Parathyroid adenoma (tissue), 2 donors: ENCODE data around the gene ATP2B2.

Experiments
- H2AFZ ChIP-seq: fragments of 300-600 bp; sonication (generic); one replicate; pipeline ENCODE4 v1.7.0; 2017; ENCODE audit warnings: antibody characterized with exemption, mild to moderate bottlenecking
- H3K27ac ChIP-seq: fragments of 300-600 bp; sonication (generic); one replicate; pipeline ENCODE4 v1.7.0; 2017
- H3K27me3 ChIP-seq: fragments of 300-600 bp; sonication (generic); one replicate; pipeline ENCODE4 v1.7.0; 2017; ENCODE audit warnings: low read length; ENCODE audit not compliant: control insufficient read depth, insufficient read depth
- H3K36me3 ChIP-seq: fragments of 300-600 bp; sonication (generic); one replicate; pipeline ENCODE4 v1.7.0; 2017; ENCODE audit warnings: low read length; ENCODE audit not compliant: control insufficient read depth, insufficient read depth
- H3K4me1 ChIP-seq: fragments of 300-600 bp; sonication (generic); one replicate; pipeline ENCODE4 v1.7.0; 2017; ENCODE audit warnings: control low read depth
- H3K4me2 ChIP-seq: fragments of 300-600 bp; sonication (generic); one replicate; pipeline ENCODE4 v1.7.0; 2017; ENCODE audit warnings: low read length
- H3K4me3 ChIP-seq: fragments of 300-600 bp; sonication (generic); one replicate; pipeline ENCODE4 v1.7.0; 2017; ENCODE audit warnings: low read depth, low read length
- H3K79me2 ChIP-seq: fragments of 300-600 bp; sonication (generic); one replicate; pipeline ENCODE4 v1.7.0; 2017; ENCODE audit warnings: control low read depth
- H3K9ac ChIP-seq: fragments of 300-600 bp; sonication (generic); one replicate; pipeline ENCODE4 v1.7.0; 2017; ENCODE audit warnings: mild to moderate bottlenecking
- H3K9me3 ChIP-seq: fragments of 300-600 bp; sonication (generic); one replicate; pipeline ENCODE4 v1.7.0; 2017; ENCODE audit warnings: low read length; ENCODE audit not compliant: control insufficient read depth
- CTCF ChIP-seq: fragments of 300-600 bp; sonication (generic); IDR thresholded peaks from one replicate; pipeline ENCODE4 v1.7.0; 2017; ENCODE audit warnings: antibody characterized with exemption, mild to moderate bottlenecking
- donor health status: primary hyperparathyroidism.

ATP2B2 gene

GRCh38 chr3:10454907-10455544 lies 50.4 kb downstream of the ATP2B2 start:
- Histone ChIP-seq H3K79me2 (no peaks in the 10 kb centered on the region), H3K4me1 (no peaks in the 10 kb centered on the region), H3K9ac (no peak overlapping the region), H3K4me2 (no peak overlapping the region), H3K27ac (no peak overlapping the region), H3K9me3 (no peaks in the 10 kb centered on the region), H3K27me3 (no peaks in the 10 kb centered on the region), H2AFZ (no peak overlapping the region), H3K4me3 (no peak overlapping the region), H3K36me3 (no peaks in the 10 kb centered on the region)
- TF ChIP-seq CTCF, result no peak

- Histone ChIP-seq H3K4me1 (no peaks in the 10 kb centered on the region), H3K79me2 (no peaks in the 10 kb centered on the region), H3K4me3 (no peak overlapping the region), H3K27ac (no peak overlapping the region), H2AFZ (no peak overlapping the region), H3K27me3 (no peaks in the 10 kb centered on the region), H3K9ac (no peak overlapping the region), H3K4me2 (no peak overlapping the region), H3K9me3 (no peaks in the 10 kb centered on the region), H3K36me3 (no peaks in the 10 kb centered on the region)
- TF ChIP-seq CTCF, result no peak
Measured at GRCh38 chr3:10453431-10454163, 51.8 kb downstream of the ATP2B2 start.

GRCh38 chr3:10450494-10451440 lies 54.6 kb downstream of the ATP2B2 start:
- TF ChIP-seq CTCF, result no peak
- Histone ChIP-seq H3K4me2 (no peak overlapping the region), H3K79me2 (no peaks in the 10 kb centered on the region), H3K4me3 (no peak overlapping the region), H3K4me1 (no peaks in the 10 kb centered on the region), H3K9ac (no peak overlapping the region), H3K27me3 (no peaks in the 10 kb centered on the region), H3K27ac (no peak overlapping the region), H3K9me3 (no peaks in the 10 kb centered on the region), H2AFZ (no peak overlapping the region), H3K36me3 (no peaks in the 10 kb centered on the region)

- H3K9me3 ChIP-seq, result no peaks in the 10 kb centered on the region
- H3K4me3 ChIP-seq, result no peak overlapping the region
- no peaks in the 10 kb centered on the region for H3K4me1 ChIP-seq
- no peaks in the 10 kb centered on the region for H3K36me3 ChIP-seq
- H3K9ac ChIP-seq, result no peak overlapping the region
- H2AFZ ChIP-seq, result no peak overlapping the region
- TF ChIP-seq CTCF, result no peak
- H3K27me3 ChIP-seq, result no peaks in the 10 kb centered on the region
- H3K79me2 ChIP-seq, result no peaks in the 10 kb centered on the region
- no peak overlapping the region for H3K4me2 ChIP-seq
- no peak overlapping the region for H3K27ac ChIP-seq
Measured at GRCh38 chr3:10449436-10449835, 56.0 kb downstream of the ATP2B2 start.
